ENCODE measurements around the gene DISP2.
A peak's percentile ranks its signal among the peaks of the same experiment; 100 is the strongest.

The DISP2 gene

GRCh38 chr15:40344631-40345120 is 13.3 kb upstream of the DISP2 start:
- peak; percentile 52 for ATAC-seq
- TF ChIP-seq RARB (CRISPR knock-in tag; IDR thresholded peaks at IDR 0.05) (no peak), OSR1 (CRISPR knock-in tag; IDR thresholded peaks at IDR 0.05) (no peak), ZNF70 (CRISPR knock-in tag; IDR thresholded peaks at IDR 0.05) (no peak), ZFP30 (CRISPR knock-in tag; IDR thresholded peaks at IDR 0.05) (no peak), ARNTL (CRISPR knock-in tag; IDR thresholded peaks at IDR 0.05; ENCODE audit: borderline replicate concordance, low read depth) (no peak), CREB5 (CRISPR knock-in tag; IDR thresholded peaks at IDR 0.05; ENCODE audit: low read depth) (no peak), TCF4 (CRISPR knock-in tag; IDR thresholded peaks at IDR 0.05; ENCODE audit: borderline replicate concordance) (no peak), PPARA (CRISPR knock-in tag; IDR thresholded peaks at IDR 0.05; ENCODE audit: borderline replicate concordance) (no peak), TOX (CRISPR knock-in tag; IDR thresholded peaks at IDR 0.05; ENCODE audit: borderline replicate concordance) (no peak), ZNF8 (CRISPR knock-in tag; IDR thresholded peaks at IDR 0.05) (no peak), GLIS3 (CRISPR knock-in tag; IDR thresholded peaks at IDR 0.05) (no peak), ZNF565 (CRISPR knock-in tag; conservative IDR thresholded peaks at IDR 0.05; ENCODE audit: low read depth) (no peak), BACH2 (CRISPR knock-in tag; IDR thresholded peaks at IDR 0.05; ENCODE audit: borderline replicate concordance) (no peak), ZFP3 (CRISPR knock-in tag; IDR thresholded peaks at IDR 0.05) (no peak), CSDC2 (CRISPR knock-in tag; IDR thresholded peaks at IDR 0.05) (no peak), ZC3H10 (CRISPR knock-in tag; IDR thresholded peaks at IDR 0.05) (no peak), ISL1 (CRISPR knock-in tag; IDR thresholded peaks at IDR 0.05) (no peak)

GRCh38 chr15:40345225-40345866 is 12.7 kb upstream of the DISP2 start:
- TF ChIP-seq BACH2 (CRISPR knock-in tag; IDR thresholded peaks at IDR 0.05; ENCODE audit: borderline replicate concordance) (no peak), RARB (CRISPR knock-in tag; IDR thresholded peaks at IDR 0.05) (no peak), CSDC2 (CRISPR knock-in tag; IDR thresholded peaks at IDR 0.05) (no peak), OSR1 (CRISPR knock-in tag; IDR thresholded peaks at IDR 0.05) (no peak), TSHZ2 (CRISPR knock-in tag; IDR thresholded peaks at IDR 0.05) (no peak), PPARA (CRISPR knock-in tag; IDR thresholded peaks at IDR 0.05; ENCODE audit: borderline replicate concordance) (no peak), TCF4 (CRISPR knock-in tag; IDR thresholded peaks at IDR 0.05; ENCODE audit: borderline replicate concordance) (no peak), ESRRG (CRISPR knock-in tag; IDR thresholded peaks at IDR 0.05) (no peak), ZFP3 (CRISPR knock-in tag; IDR thresholded peaks at IDR 0.05) (no peak), TOX (CRISPR knock-in tag; IDR thresholded peaks at IDR 0.05; ENCODE audit: borderline replicate concordance) (no peak), POU6F1 (CRISPR knock-in tag; IDR thresholded peaks at IDR 0.05; ENCODE audit: borderline replicate concordance, low read depth) (no peak), CREB5 (CRISPR knock-in tag; IDR thresholded peaks at IDR 0.05; ENCODE audit: low read depth) (no peak)
- ATAC-seq = no peak

- ATAC-seq = no peak
- TF ChIP-seq PPARA (CRISPR knock-in tag; IDR thresholded peaks at IDR 0.05; ENCODE audit: borderline replicate concordance) (no peak), POU6F1 (CRISPR knock-in tag; IDR thresholded peaks at IDR 0.05; ENCODE audit: borderline replicate concordance, low read depth) (no peak)
These were observed 12.0 kb upstream of the DISP2 start for GRCh38 chr15:40345867-40346578.

Data from SK-N-SH treated with all-trans-retinoic acid at 6 μM for 48 hours (cell line).